ENCODE results near the gene MSX2. TPM values are rescaled to one million over a fixed set of nuclear protein-coding genes. Genes with fewer than 3 reads are reported as not detected.

Gene MSX2
- 1.1 and 4.0 TPM in 2 replicates for total RNA-seq

GRCh38 chr5:174724484-174725260 lies at the start of gene MSX2:
MSX2 (plus strand) TSS chr5:174724582; CDS start chr5:174724660, 78 bp downstream.

